ENCODE data around the gene SHOX.

DNA sequence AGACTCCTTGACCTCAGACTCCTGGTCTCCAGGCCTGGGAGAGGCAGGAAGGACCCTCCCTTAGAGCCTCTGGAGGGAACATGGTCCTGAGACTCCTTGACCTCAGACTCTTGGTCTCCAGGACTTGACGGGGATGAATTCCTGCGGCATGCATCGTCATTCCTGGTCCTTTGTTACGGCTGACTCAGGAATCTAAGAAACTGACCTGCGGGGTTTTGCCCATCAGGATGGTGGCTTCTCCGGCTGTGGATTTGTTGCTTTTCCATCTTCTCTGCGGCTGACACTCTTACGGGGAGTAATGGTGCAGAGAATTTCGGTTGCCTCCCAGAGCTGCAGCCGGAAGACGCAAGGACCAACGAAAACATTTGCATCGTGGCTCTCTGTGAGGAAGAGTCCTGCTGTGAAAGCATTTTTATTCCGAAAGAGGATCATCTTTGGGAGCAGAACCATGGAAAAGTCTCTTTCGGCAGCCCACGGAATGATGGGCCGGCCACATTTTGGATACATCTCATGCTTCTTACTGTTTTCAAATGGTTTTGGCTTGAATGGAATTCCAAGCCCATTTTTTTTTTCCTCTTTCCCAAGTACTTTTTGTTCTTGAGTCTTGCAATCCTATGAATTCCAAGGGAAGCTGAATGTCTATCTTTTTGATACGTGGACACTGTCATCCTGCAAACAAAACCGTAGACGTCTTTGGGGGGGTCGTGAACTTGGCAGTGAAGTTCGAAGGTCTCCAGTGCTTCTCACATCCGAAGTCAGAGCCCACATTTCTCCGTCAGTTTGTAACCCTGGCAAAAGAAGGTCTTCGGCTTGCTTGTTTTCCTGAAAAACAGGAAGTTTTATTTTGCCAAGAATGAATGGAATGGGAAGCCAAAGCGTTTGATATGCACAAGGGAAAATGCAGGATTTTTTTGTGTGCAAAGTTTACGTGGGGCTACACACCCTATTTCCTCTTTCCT, 36.5 kb downstream of the SHOX start:
- TF ChIP-seq, protein P1, sequence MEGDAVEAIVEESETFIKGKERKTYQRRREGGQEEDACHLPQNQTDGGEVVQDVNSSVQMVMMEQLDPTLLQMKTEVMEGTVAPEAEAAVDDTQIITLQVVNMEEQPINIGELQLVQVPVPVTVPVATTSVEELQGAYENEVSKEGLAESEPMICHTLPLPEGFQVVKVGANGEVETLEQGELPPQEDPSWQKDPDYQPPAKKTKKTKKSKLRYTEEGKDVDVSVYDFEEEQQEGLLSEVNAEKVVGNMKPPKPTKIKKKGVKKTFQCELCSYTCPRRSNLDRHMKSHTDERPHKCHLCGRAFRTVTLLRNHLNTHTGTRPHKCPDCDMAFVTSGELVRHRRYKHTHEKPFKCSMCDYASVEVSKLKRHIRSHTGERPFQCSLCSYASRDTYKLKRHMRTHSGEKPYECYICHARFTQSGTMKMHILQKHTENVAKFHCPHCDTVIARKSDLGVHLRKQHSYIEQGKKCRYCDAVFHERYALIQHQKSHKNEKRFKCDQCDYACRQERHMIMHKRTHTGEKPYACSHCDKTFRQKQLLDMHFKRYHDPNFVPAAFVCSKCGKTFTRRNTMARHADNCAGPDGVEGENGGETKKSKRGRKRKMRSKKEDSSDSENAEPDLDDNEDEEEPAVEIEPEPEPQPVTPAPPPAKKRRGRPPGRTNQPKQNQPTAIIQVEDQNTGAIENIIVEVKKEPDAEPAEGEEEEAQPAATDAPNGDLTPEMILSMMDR (IDR thresholded peaks at IDR 0.05) = no peak
- TF ChIP-seq POLR2AphosphoS5 (IDR thresholded peaks at IDR 0.05) = no peak
- no peak for TF ChIP-seq POLR2A (IDR thresholded peaks at IDR 0.05)

Measured in sigmoid colon (tissue), 4 donors.